Measurements from ENCODE around the gene HYPK.

DNA sequence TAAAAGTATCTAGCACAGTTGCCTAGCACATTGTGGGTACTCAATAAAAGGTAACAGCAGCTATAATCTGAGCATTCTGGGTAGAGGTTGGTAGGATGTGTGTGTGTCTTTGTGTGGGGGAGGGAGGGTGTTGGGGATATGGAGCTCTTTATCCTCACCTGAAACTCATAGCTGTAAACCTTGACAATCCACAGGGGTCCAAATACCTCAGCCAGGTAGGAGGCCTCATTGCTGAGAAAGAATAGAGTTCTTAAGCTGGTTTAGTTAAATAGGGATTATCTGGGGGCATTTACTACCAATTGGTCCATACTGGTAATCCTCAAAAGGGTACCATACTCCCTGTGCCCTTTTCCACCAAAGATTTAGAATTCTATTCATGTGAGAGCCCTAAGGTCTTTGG is 4.4 kb upstream of the HYPK start:
- TF ChIP-seq, protein P1, sequence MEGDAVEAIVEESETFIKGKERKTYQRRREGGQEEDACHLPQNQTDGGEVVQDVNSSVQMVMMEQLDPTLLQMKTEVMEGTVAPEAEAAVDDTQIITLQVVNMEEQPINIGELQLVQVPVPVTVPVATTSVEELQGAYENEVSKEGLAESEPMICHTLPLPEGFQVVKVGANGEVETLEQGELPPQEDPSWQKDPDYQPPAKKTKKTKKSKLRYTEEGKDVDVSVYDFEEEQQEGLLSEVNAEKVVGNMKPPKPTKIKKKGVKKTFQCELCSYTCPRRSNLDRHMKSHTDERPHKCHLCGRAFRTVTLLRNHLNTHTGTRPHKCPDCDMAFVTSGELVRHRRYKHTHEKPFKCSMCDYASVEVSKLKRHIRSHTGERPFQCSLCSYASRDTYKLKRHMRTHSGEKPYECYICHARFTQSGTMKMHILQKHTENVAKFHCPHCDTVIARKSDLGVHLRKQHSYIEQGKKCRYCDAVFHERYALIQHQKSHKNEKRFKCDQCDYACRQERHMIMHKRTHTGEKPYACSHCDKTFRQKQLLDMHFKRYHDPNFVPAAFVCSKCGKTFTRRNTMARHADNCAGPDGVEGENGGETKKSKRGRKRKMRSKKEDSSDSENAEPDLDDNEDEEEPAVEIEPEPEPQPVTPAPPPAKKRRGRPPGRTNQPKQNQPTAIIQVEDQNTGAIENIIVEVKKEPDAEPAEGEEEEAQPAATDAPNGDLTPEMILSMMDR (IDR thresholded peaks at IDR 0.05): no peak
- TF ChIP-seq POLR2A (IDR thresholded peaks at IDR 0.05) (no peak), EP300 (IDR thresholded peaks at IDR 0.05) (no peak), POLR2AphosphoS5 (IDR thresholded peaks at IDR 0.05) (no peak)

Data from suprapubic skin (tissue), 4 donors.